Measurements from ENCODE around the gene TRIM54.

DNA sequence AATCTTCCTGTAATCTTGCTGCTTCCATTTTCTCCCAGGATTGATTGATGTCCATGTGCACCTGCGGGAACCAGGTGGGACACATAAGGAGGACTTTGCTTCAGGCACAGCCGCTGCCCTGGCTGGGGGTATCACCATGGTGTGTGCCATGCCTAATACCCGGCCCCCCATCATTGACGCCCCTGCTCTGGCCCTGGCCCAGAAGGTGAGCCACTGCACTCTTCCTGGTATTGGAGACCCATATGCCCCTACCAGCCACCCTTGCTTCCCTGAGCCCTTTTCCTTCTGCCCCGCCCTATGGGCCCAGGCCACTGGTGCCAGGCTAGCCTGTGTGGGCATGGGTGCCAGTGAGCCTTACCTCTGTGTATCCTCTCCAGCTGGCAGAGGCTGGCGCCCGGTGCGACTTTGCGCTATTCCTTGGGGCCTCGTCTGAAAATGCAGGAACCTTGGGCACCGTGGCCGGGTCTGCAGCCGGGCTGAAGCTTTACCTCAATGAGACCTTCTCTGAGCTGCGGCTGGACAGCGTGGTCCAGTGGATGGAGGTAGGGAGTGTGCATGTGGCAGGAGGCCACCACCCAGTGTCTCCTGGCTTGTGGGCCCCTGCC is 44.8 kb upstream of the TRIM54 start:
- TF ChIP-seq EZH2 (IDR thresholded peaks at IDR 0.05) (no peak), POLR2AphosphoS5 (IDR thresholded peaks at IDR 0.05; ENCODE audit: borderline replicate concordance, low read depth, low read length) (no peak), FOXP2 (optimal IDR thresholded peaks at IDR 0.05; ENCODE audit: control extremely low read depth, extremely low read length, insufficient read depth) (no peak)

Measured in SK-N-MC (cell line).